Left colon (tissue), 2 donors: Measurements from ENCODE around the gene SLMAP. TPM values are rescaled to one million over a fixed set of nuclear protein-coding genes. Genes with fewer than 3 reads are reported as not detected.

Experiments
- ATAC-seq: fragments of 200-7000 bp; cut with Tn5 transposase; one replicate; pipeline ENCODE4 v1.9.1; 2020; ENCODE audit warnings: mild to moderate bottlenecking, moderate library complexity
- DNase-seq, 2 donors: peaks; one replicate each; pipeline ENCODE4 v3.0.0-alpha.2; 2020
- intact Hi-C, 2 donors: fragments of 100-400 bp; cut with DNase I in 1 of 2; cut with micrococcal nuclease in 1 of 2; formaldehyde crosslinking; loops; one replicate each; pipeline versions ENCODE4 v1.11.2 to v1.14.0; 2022; cut with DNase I, micrococcal nuclease
- total RNA-seq, 2 donors: library from RNA; stranded (reverse); fragmentation: NEBNext Ultra II Directional; extraction: Animal tissue kit (Norgen Biotek cat#: 25700); gene quantifications; one replicate each; pipeline ENCODE4 v1.2.1, GENCODE V29; 2021
- donor health status: DM: no; HTN: no; CAD: no.
- donor health status: DM: yes; HTN: yes; CAD: no.

SLMAP gene
- total RNA-seq, 2 donors from 2014 or later, result 75.7 to 114 TPM

GRCh38 chr3:57948781-57949242, 192.7 kb downstream of the SLMAP start:
- no peak for ATAC-seq
- no peak for DNase-seq
- intact Hi-C loops, result no loop called here

DNA sequence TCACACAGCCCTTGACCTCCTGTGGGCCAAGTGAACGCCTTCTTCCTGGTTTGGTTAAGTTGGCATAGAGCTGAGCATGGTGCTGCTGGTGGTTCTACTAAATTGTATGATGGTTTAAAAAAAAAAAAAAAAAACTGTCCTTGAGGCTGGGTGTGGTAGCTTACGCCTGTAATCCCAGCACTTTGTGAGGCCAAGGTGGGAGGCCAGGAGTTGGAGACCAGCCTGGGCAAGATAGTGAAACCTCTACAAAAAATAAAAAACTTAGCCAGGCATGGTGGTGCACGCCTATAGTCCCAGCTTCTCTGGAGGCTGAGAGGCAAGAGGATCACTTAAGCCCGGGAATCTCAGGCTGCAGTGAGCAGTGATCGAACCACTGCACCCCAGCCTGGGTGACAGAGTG, 193.2 kb downstream of the SLMAP start:
- intact Hi-C loops, result no loop called here
- DNase-seq (no peak), ATAC-seq (peak; percentile 15)

GRCh38 chr3:57949785-57950615, 193.9 kb downstream of the SLMAP start:
- intact Hi-C loops, result no loop called here
- peak; percentile 66 for ATAC-seq
- DNase-seq, result peak in 1 of 2 donors; percentile 19

GRCh38 chr3:57951066-57951882, 195.2 kb downstream of the SLMAP start:
- ATAC-seq, result peak; percentile 80
- peak; percentile 43 to 77 for DNase-seq
- intact Hi-C loops, result no loop called here

DNA sequence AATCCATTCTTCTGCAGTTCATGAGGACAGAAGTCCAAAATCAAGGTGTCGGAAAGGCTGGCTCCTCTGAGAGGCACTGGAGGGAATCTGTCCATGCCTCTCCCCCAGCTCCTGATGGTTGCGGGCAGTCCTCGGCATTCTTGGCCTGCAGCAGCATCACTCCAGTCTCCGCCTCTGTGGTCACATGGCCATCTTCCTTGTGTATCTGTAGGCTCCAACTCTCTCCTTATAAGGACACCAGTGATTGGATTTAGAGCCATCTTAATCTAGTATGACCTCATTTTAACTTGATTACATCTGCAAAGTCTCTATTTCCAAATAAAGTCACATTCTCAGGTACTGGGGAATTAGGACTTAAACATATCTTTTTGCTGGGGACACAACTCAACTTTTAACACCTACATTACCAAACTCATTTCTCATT, 196.1 kb downstream of the SLMAP start:
- intact Hi-C loops, result no loop called here
- DNase-seq (peak; percentile 44 to 81), ATAC-seq (peak; percentile 35)

DNA sequence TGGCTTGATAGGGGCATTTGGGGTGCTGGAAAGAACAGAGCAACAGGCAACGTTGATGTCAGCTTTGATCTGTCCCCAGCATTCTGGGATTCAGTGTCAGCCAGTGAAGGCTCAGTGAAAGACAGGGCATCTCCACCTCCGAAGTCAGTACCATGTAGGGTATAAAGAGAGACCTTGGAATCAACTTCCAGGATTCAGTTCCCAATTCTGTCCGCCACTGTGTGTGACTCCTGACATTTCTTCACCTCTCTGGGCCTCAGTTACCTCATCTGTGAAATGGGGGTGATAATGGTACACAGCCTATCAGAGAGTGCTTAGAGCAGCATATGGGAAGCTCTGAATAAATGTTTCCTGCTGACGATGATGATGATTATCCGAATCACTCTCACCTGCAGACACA, 196.5 kb downstream of the SLMAP start:
- no peak for ATAC-seq
- intact Hi-C loops, result no loop called here
- peak in 1 of 2 donors; percentile 15 for DNase-seq

GRCh38 chr3:57953576-57953975, 197.5 kb downstream of the SLMAP start:
- DNase-seq (peak in 1 of 2 donors; percentile 21), ATAC-seq (no peak)
- intact Hi-C loops, result no loop called here

- DNase-seq, result no peak
- ATAC-seq, result no peak
- intact Hi-C loops, result no loop called here
Measured at GRCh38 chr3:57956119-57956832, 200.2 kb downstream of the SLMAP start.

DNA sequence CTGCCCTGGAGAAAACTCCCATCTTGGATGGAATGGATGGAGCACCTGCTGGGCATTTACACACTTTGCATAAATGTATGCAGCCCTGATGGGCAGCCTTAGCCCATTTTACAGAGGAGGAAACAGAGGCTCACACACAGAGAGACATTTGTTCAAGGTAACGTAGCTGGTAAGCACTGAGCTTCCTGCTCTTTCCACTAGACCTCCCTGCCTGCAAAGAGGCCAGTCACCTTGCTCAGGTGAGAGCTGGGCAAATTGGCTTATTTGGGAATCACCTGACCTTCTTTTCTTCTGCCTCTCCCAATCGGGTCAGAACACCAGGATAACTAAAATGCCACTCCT, 200.7 kb downstream of the SLMAP start:
- peak; percentile 18 for ATAC-seq
- no peak for DNase-seq
- intact Hi-C loops, result no loop called here

DNA sequence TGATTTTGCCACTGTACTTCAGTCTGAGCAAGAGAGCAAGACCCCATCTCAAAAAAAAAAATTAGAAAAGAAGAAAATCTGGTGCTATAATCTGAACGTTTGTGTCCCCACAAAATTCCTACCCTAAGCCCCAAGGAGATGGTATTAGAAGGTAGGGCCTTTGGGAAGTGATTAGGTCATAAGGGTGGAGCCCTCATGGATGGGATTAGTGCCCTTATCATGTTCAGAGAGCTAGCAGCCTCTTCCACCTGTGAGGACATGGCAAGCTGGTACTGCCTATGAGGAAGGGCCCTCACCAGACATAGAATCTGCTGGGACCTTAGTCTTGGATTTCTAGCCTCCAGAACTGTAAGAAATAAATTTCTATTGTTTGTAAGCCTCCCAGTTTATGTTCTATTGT, 201.7 kb downstream of the SLMAP start:
- intact Hi-C loops, result no loop called here
- no peak for DNase-seq
- no peak for ATAC-seq

- intact Hi-C loops, result no loop called here
- ATAC-seq, result peak; percentile 55
- peak in 1 of 2 donors; percentile 56 for DNase-seq
Measured at GRCh38 chr3:57958642-57959422, 202.7 kb downstream of the SLMAP start.

- DNase-seq (peak in 1 of 2 donors; percentile 47), ATAC-seq (peak; percentile 25)
- intact Hi-C loops, result no loop called here
Measured at GRCh38 chr3:57959423-57960173, 203.5 kb downstream of the SLMAP start.

- ATAC-seq (no peak), DNase-seq (no peak)
- intact Hi-C loops, result no loop called here
Measured at GRCh38 chr3:57960174-57960505, 204.0 kb downstream of the SLMAP start.

DNA sequence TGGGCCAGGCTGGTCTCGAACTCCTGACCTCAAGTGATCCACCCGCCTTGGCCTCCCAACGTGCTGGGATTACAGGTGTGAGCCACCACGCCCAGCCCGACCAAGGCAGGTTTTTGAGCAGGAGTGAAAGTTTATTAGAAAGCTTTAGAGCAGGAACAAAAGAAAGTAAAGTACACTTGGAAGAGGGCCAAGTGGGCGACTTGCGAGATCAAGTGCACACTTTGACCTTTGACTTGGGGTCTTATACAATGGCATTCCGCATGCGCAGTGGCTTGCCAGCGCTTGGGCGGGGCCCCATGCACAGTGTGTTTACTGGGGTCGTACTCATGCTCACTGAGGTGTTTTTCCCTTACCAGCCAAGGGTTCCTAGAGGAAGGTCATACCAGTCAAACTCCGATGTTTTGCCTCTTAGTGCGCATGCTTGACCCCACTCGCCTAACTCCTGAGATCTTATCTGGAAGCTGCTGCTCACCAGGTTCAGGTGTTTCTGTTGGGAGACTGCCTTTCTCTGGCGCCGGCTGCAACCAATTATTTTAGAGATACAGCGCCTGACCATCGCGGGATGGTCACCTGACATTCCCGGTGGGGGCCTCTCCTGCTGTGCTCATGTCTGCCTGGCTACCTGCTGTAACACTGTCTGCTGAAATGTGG, 205.2 kb downstream of the SLMAP start:
- intact Hi-C loops, result no loop called here
- ATAC-seq (peak; percentile 58), DNase-seq (peak; percentile 67 to 70)

GRCh38 chr3:57961828-57962447, 205.8 kb downstream of the SLMAP start:
- peak; percentile 53 for ATAC-seq
- intact Hi-C loops, result no loop called here
- DNase-seq, result no peak

- ATAC-seq (no peak), DNase-seq (no peak)
- intact Hi-C loops, result no loop called here
Measured at GRCh38 chr3:57962448-57962834, 206.3 kb downstream of the SLMAP start.

GRCh38 chr3:57963811-57964346, 207.8 kb downstream of the SLMAP start:
- ATAC-seq, result no peak
- no peak for DNase-seq
- intact Hi-C loops, result no loop called here
